Measurements from ENCODE around the gene VSTM4. TPM values are rescaled to one million over a fixed set of nuclear protein-coding genes. Genes with fewer than 3 reads are reported as not detected.

The VSTM4 gene
- total RNA-seq, 1 experiment from 2014 or later, result 0.07 TPM

GRCh38 chr10:49140304-49141177, 25.2 kb upstream of the VSTM4 start:
- CTCF ChIA-PET, result no interaction called here
- DNase-seq (ENCODE audit: low read depth, low spot score) (no peak), ATAC-seq (no peak)
- Histone ChIP-seq H3K79me2 (ENCODE audit: insufficient read depth, low read length) (no peaks in the 10 kb centered on the region), H3K4me2 (ENCODE audit: low read length) (no peak overlapping the region), H3K36me3 (ENCODE audit: control insufficient read depth in 1 of 2, insufficient read depth in 2 of 2, low read length in 2 of 2) (no peaks in the 10 kb centered on the region), H3K27ac (ENCODE audit: low read depth, low read length) (no peak overlapping the region), H4K20me1 (ENCODE audit: insufficient read depth) (no peaks in the 10 kb centered on the region), H3K4me1 (ENCODE audit: control insufficient read depth in 1 of 2, insufficient read depth in 2 of 2, low read length in 2 of 2) (peaks cover 0 to 10% of the 10 kb centered on the region in 2 experiments; a peak in 1 of 4 replicates), H3K9me2 (ENCODE audit: insufficient read depth) (no peaks in the 10 kb centered on the region), H3K9me3 (ENCODE audit: control insufficient read depth in 1 of 2, insufficient read depth in 1 of 2, low read depth in 1 of 2, low read length in 2 of 2) (no peaks in the 10 kb centered on the region), H2AFZ (ENCODE audit: low read depth, low read length, poor library complexity, severe bottlenecking) (no peak overlapping the region), H3K4me3 (replicated peaks in 1 of 2; ENCODE audit: low read depth in 1 of 2, low read length in 2 of 2) (no peak overlapping the region), H3K27me3 (ENCODE audit: insufficient read depth, low read length) (peaks cover 30% of the 10 kb centered on the region), H3K9ac (ENCODE audit: low read length) (no peak overlapping the region)
- no peak for TF ChIP-seq CEBPB (IDR thresholded peaks at IDR 0.05; ENCODE audit: low read depth)
- RAD21 ChIA-PET (ENCODE audit: low non-redundant PET in 1 of 2, low total read pairs in 2 of 2, uncharacterized antibody in 2 of 2, unreplicated experiment in 2 of 2), result no interaction called here
- intact Hi-C loops (cut with micrococcal nuclease), result no loop called here
- POLR2A ChIA-PET, result no interaction called here
- BruUV-seq (replicated peaks), result no TSS peak

GRCh38 chr10:49139846-49140195, 24.5 kb upstream of the VSTM4 start:
- no peak overlapping the region for H3K27ac ChIP-seq (ENCODE audit: low read depth, low read length)
- peaks cover 0 to 10% of the 10 kb centered on the region in 2 experiments; a peak in 1 of 4 replicates for H3K4me1 ChIP-seq (ENCODE audit: control insufficient read depth in 1 of 2, insufficient read depth in 2 of 2, low read length in 2 of 2)
- peak; percentile 37 for DNase-seq (ENCODE audit: low read depth, low spot score)
- H2AFZ ChIP-seq (ENCODE audit: low read depth, low read length, poor library complexity, severe bottlenecking), result no peak overlapping the region
- ChIA-PET RAD21 (ENCODE audit: low non-redundant PET in 1 of 2, low total read pairs in 2 of 2, uncharacterized antibody in 2 of 2, unreplicated experiment in 2 of 2) (no interaction called here), POLR2A (no interaction called here), CTCF (no interaction called here)
- H3K9me2 ChIP-seq (ENCODE audit: insufficient read depth), result no peaks in the 10 kb centered on the region
- peak; percentile 62; the same call in 1 of the 2 replicates for ATAC-seq
- no TSS peak for BruUV-seq (replicated peaks)
- H3K9me3 ChIP-seq (ENCODE audit: control insufficient read depth in 1 of 2, insufficient read depth in 1 of 2, low read depth in 1 of 2, low read length in 2 of 2), result no peaks in the 10 kb centered on the region
- H3K36me3 ChIP-seq (ENCODE audit: control insufficient read depth in 1 of 2, insufficient read depth in 2 of 2, low read length in 2 of 2), result no peaks in the 10 kb centered on the region
- no peak overlapping the region for H3K4me3 ChIP-seq (replicated peaks in 1 of 2; ENCODE audit: low read depth in 1 of 2, low read length in 2 of 2)
- H3K79me2 ChIP-seq (ENCODE audit: insufficient read depth, low read length), result no peaks in the 10 kb centered on the region
- H3K27me3 ChIP-seq (ENCODE audit: insufficient read depth, low read length), result peaks cover 31% of the 10 kb centered on the region
- TF ChIP-seq JUND (IDR thresholded peaks at IDR 0.05) (peak; percentile 22; the same call in 1 of the 2 replicates), CTCF (IDR thresholded peaks at IDR 0.05 in 2 of 3, conservative IDR thresholded peaks at IDR 0.05 in 1 of 3; ENCODE audit: borderline replicate concordance in 1 of 3, insufficient read depth in 1 of 3, low read depth in 2 of 3, low read length in 2 of 3) (no peak), CEBPB (IDR thresholded peaks at IDR 0.05; ENCODE audit: low read depth) (no peak), RAD21 (IDR thresholded peaks at IDR 0.05; ENCODE audit: low read depth) (no peak)
- no peak overlapping the region for H3K9ac ChIP-seq (ENCODE audit: low read length)
- intact Hi-C loops (cut with micrococcal nuclease), result no loop called here
- H4K20me1 ChIP-seq (ENCODE audit: insufficient read depth), result no peaks in the 10 kb centered on the region
- peak overlapping the region; percentile 27; the same call in 1 of the 2 replicates for H3K4me2 ChIP-seq (ENCODE audit: low read length)
